Measurements from ENCODE around the gene PKNOX1.
A peak's percentile ranks its signal among the peaks of the same experiment; 100 is the strongest.
"Not testable (repeated sequence)": the region's sequence is repeated elsewhere in the genome, so short reads cannot be mapped to it uniquely, and the experiment has no call there.

PKNOX1 gene

GRCh38 chr21:42956824-42957630, 17.3 kb upstream of the PKNOX1 start:
- no peak for DNase-seq (ENCODE audit: low read depth in 2 of 2)

GRCh38 chr21:42958122-42958521, 16.2 kb upstream of the PKNOX1 start:
- not testable (repeated sequence) for DNase-seq (ENCODE audit: low read depth in 2 of 2)

DNA sequence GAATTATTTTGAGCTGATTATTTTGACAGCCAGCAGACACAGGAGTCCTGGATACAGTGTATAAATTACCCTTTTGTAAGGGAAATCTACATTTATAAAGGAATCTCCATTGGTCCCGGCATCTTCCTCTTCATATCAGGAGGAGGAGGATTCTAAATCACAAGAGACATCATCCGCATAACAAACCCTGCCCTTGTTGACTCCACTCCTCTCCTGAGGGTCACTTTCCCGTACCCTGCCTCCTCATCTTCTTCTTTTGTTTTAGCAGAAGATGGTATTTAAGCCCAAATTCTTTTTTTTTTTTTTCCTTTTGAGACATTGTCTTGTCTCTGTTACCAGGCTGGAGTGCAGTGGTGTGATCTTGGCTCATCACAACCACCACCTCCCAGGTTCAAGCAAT, 14.6 kb upstream of the PKNOX1 start:
- no peak for DNase-seq (ENCODE audit: low read depth in 2 of 2)

GRCh38 chr21:42962380-42963007, 11.9 kb upstream of the PKNOX1 start:
- DNase-seq (ENCODE audit: low read depth in 2 of 2), result no peak

DNA sequence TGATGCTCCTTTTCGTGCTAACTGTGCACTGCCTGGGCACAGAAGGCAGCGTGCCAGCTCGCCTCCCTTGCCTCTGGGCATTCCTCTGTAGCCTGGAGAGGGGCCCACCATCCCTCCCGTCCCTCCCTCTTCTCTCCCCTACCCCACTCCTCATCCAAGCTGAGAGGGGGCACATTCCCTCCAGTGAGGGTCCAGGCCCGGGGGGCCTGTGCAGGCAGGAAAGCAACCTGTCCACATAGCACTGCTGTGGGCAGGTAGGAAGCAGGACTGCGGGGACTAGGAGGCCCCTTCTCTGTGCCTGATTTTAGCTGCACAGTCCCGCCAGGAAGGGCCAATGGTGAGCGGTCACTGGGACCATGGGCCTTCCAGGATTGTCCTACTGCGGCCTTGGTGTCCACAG, 10.3 kb upstream of the PKNOX1 start:
- no peak for DNase-seq (ENCODE audit: low read depth in 2 of 2)

DNA sequence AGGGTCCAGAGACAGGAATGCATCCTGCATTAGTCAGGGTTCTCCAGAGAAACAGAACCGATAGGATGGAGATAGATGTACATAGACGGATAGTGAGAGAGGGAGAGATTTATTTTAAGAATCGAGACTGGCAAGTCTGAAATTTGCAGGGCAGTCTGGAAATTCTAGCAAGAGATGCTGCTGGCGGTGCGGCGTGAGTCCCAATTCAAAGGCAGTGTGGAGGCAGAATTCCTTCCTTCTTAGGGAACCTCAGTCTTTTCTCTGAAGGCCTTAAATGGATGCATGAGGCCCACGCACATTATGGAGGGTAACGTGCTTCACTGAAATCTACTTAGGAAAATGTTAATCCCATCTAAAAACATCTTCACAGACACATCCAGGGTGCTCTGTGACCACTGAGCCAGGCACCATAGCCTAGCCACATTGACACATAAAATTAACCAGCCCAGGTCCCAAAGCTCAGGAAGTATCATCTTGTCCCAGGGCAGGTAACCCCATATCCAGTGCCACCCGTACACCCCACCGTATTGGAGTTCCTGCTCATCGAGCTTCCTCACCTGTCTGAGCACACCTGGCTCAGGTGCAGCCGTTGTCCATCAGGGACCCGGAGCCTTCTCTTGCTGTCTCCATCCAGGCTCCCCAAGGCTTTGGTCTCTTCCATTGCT, 9.7 kb upstream of the PKNOX1 start:
- no peak for DNase-seq (ENCODE audit: low read depth in 2 of 2)

DNA sequence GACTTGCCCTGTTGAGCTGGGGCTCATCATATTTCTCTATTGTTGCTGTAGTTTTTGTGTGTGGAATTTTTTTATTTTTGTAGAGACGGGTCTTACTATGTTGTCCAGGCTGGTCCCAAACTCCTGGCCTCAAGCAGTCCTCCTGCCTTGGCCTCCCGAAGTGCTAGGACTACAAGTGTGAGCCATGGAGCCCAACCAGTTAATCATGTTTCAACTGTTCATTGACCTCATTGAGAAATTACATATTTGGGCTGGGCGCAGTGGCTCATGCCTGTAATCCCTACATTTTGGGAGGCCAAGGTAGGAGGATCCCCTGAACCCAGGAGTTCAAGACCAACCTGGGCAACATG, 9.2 kb upstream of the PKNOX1 start:
- no peak for DNase-seq (ENCODE audit: low read depth in 2 of 2)

- DNase-seq (ENCODE audit: low read depth in 2 of 2), result not testable (repeated sequence)
Observed at GRCh38 chr21:42967616-42968015, 6.7 kb upstream of the PKNOX1 start.

- DNase-seq (ENCODE audit: low read depth in 2 of 2), result no peak
Observed at GRCh38 chr21:42969193-42969600, 5.2 kb upstream of the PKNOX1 start.

GRCh38 chr21:42970946-42971653, 3.3 kb upstream of the PKNOX1 start:
- DNase-seq (ENCODE audit: low read depth in 2 of 2), result no peak

GRCh38 chr21:42971897-42972275, 2.5 kb upstream of the PKNOX1 start:
- DNase-seq (ENCODE audit: low read depth in 2 of 2), result no peak

DNA sequence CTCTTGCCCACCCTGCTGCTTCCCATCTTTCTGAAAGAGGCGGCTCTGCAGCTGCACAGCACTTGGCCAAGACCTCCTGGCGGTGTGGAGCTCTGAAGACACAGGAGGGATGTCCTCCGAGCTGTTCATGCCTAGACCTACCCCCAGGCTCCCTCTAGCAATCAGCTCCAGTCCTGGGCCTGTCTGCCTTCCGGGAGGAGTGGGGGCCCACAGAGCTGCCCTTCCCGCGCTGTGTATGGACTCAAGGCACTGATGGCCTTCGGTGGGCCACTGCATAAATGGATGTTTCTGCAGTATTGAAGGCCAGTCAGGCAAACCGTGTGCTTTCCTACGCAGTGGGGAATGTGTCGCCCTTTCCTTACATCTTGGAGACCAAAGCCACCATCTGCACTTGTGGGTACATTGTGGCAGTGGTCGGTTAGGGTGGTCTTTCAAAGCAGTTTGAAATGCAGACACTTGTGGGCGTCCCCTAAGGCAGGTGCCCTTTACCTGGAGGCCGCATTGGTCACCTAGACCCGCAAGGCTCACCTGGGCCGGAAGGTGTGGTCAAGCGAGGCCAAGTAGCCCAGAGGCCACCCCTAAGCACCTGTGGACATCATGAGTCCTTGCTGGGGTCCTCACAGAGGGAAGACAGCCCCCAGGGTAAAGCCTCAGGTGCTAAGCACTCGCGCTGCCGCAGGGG, 912 bp upstream of the PKNOX1 start:
- no peak for DNase-seq (ENCODE audit: low read depth in 2 of 2)

- peak; percentile 41 to 50 for DNase-seq (ENCODE audit: low read depth in 2 of 2)
Observed at GRCh38 chr21:42974832-42975820, 764 bp downstream of the PKNOX1 start.

DNA sequence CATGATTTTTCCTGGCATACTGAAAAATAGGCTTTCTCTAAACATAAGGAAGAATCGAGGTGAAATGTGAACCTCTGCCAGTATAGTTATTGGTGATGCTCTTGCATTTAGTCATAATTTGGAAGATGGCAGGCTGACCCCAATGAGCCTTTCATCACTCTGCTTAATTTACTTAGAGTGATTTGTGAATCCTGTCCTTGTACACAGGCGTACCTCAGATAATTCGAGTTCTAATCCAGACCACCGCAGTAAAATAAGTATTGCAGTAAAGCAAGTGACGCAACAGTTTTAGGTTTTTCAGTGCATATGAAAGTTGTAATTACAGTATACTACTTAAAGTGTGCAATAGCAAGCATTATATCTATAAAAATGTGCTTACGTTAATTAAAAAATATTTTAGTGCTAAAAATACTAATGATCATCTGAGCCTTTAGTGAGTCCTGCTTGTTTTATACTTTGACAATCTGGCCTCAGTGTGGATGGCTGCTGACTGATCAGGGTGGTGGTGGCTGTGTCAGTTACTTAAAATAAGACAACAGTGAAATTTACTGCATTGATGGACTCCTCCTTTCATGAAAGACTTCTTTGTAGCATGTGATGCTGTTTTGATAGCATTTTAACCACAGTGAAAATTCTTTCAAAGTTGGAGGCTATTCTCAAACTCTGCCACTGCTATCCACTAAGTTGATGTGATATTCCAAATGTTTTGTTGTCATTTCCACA, 1.7 kb downstream of the PKNOX1 start:
- DNase-seq (ENCODE audit: low read depth in 2 of 2), result no peak

DNA sequence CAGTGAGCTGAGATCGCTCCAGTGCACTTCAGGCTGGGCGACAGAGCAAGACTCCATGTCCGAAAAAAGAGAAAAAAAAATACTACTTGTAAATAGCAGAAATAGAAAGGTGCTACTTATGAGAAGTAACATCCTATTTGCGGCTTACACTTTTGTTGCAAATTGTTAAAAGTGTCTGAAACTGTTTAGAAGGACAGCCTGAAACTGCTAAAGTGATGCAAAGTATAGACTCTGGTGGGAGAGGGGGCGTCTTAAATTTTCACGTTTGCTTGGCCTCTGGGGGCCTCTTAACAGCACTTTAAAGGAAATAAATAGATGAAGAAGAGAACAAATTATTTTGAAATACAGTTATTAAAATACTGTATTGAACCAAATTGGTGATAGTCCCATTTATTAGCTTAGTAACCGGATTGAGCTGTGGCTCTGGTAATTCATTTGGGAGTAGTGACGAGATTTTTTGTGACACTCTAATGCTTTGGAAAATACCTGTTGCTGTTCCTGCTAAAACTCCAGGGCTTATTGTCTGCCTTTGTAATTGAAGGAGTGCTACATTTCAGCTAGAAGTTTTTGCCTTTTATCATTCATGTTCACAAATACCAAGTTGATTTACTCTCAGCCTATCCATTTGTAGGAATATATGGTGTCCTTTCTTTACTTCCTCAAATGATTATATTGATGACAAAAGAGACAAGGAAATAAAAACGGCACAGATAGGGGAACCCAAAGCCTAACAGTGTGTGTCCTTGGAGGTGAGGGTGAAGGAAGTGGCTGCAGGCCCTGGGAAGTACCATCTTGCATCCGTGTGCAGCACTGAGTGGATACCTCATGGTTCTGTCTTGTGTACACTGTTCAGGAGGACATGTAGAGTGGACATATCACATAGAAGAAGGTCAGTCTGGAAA, 6.2 kb downstream of the PKNOX1 start:
- DNase-seq (ENCODE audit: low read depth in 2 of 2), result no peak

DNA sequence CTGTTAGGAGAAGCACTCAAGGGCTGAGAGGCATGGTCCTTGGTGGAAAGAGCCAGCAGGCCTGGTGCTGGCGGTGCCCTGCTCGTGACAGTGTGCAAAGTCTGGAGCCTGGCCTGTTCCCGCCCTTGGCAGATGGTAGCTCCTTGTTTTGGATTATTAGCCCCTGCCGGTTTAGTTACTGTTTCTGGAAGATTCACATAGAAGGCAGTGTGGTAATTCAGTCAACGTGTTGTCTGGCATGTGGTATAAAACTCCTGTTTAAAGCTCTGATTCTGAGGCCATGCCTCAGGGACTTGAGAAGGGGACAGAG, 6.8 kb downstream of the PKNOX1 start:
- DNase-seq (ENCODE audit: low read depth in 2 of 2), result no peak

DNA sequence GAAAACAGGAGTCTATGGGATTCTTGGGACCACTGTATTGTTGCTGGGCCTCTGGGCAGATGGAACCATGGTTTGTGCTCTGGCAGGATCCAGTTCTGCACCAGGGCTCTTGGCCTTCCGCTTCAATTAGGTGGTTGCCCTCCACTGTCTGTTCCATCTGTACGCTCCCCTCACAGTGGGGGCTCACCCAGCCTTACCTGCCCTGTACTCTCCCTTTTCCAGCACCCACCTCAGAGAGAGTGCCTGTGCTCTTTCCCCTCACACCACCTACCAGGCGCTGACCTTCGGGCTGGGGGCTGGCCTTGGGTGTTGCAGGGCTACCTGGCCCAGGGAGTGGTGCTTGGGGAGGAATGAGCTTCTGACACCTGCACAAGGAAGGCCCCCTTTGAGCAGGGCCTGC, 7.5 kb downstream of the PKNOX1 start:
- no peak for DNase-seq (ENCODE audit: low read depth in 2 of 2)

- DNase-seq (ENCODE audit: low read depth in 2 of 2), result no peak
Observed at GRCh38 chr21:42983103-42983502, 8.7 kb downstream of the PKNOX1 start.

GRCh38 chr21:42983869-42984268, 9.5 kb downstream of the PKNOX1 start:
- no peak for DNase-seq (ENCODE audit: low read depth in 2 of 2)
